Measurements from ENCODE around the gene SAMD11. TPM values are rescaled to one million over a fixed set of nuclear protein-coding genes. Genes with fewer than 3 reads are reported as not detected.
"Not testable (repeated sequence)": the region's sequence is repeated elsewhere in the genome, so short reads cannot be mapped to it uniquely, and the experiment has no call there.

The SAMD11 gene
- total RNA-seq, 1 experiment from 2014 or later: 11.5 TPM

- Histone ChIP-seq H4K20me1 (ENCODE audit: insufficient read depth) (no peaks in the 10 kb centered on the region), H3K4me1 (ENCODE audit: control insufficient read depth in 1 of 2, insufficient read depth in 2 of 2, low read length in 2 of 2) (no peaks in the 10 kb centered on the region), H3K9me3 (ENCODE audit: control insufficient read depth in 1 of 2, insufficient read depth in 1 of 2, low read depth in 1 of 2, low read length in 2 of 2) (no peaks in the 10 kb centered on the region), H3K79me2 (ENCODE audit: insufficient read depth, low read length) (no peaks in the 10 kb centered on the region), H3K27ac (ENCODE audit: low read depth, low read length) (no peak overlapping the region), H3K36me3 (ENCODE audit: control insufficient read depth in 1 of 2, insufficient read depth in 2 of 2, low read length in 2 of 2) (no peaks in the 10 kb centered on the region), H3K4me2 (ENCODE audit: low read length) (no peak overlapping the region), H3K4me3 (replicated peaks in 1 of 2; ENCODE audit: low read depth in 1 of 2, low read length in 2 of 2) (no peak overlapping the region), H3K9ac (ENCODE audit: low read length) (no peak overlapping the region), H2AFZ (ENCODE audit: low read depth, low read length, poor library complexity, severe bottlenecking) (no peak overlapping the region), H3K27me3 (ENCODE audit: insufficient read depth, low read length) (no peaks in the 10 kb centered on the region), H3K9me2 (ENCODE audit: insufficient read depth) (no peaks in the 10 kb centered on the region)
- DNase-seq (ENCODE audit: low read depth, low spot score): no peak
- POLR2A ChIA-PET: no interaction called here
- TF ChIP-seq EGR1 (IDR thresholded peaks at IDR 0.05; ENCODE audit: low read depth): no peak
- no peak for TF ChIP-seq SRF (IDR thresholded peaks at IDR 0.05; ENCODE audit: low read depth)
- no peak for TF ChIP-seq ELF1 (IDR thresholded peaks at IDR 0.05; ENCODE audit: borderline replicate concordance, low read depth)
- TF ChIP-seq JUND (IDR thresholded peaks at IDR 0.05): no peak
- no peak for TF ChIP-seq FOSL1 (IDR thresholded peaks at IDR 0.05; ENCODE audit: low read depth)
- no peak for TF ChIP-seq TCF7L2 (IDR thresholded peaks at IDR 0.05; ENCODE audit: borderline replicate concordance, extremely low read depth, insufficient read depth, insufficient read length)
- TF ChIP-seq SP1 (IDR thresholded peaks at IDR 0.05; ENCODE audit: low read depth): no peak
- TF ChIP-seq EZH2 (IDR thresholded peaks at IDR 0.05): no peak
- TF ChIP-seq, protein P1, sequence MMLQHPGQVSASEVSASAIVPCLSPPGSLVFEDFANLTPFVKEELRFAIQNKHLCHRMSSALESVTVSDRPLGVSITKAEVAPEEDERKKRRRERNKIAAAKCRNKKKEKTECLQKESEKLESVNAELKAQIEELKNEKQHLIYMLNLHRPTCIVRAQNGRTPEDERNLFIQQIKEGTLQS (IDR thresholded peaks at IDR 0.05): no peak
- TF ChIP-seq, protein P2, sequence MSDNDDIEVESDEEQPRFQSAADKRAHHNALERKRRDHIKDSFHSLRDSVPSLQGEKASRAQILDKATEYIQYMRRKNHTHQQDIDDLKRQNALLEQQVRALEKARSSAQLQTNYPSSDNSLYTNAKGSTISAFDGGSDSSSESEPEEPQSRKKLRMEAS (IDR thresholded peaks at IDR 0.05): no peak
- TF ChIP-seq, protein P3, sequence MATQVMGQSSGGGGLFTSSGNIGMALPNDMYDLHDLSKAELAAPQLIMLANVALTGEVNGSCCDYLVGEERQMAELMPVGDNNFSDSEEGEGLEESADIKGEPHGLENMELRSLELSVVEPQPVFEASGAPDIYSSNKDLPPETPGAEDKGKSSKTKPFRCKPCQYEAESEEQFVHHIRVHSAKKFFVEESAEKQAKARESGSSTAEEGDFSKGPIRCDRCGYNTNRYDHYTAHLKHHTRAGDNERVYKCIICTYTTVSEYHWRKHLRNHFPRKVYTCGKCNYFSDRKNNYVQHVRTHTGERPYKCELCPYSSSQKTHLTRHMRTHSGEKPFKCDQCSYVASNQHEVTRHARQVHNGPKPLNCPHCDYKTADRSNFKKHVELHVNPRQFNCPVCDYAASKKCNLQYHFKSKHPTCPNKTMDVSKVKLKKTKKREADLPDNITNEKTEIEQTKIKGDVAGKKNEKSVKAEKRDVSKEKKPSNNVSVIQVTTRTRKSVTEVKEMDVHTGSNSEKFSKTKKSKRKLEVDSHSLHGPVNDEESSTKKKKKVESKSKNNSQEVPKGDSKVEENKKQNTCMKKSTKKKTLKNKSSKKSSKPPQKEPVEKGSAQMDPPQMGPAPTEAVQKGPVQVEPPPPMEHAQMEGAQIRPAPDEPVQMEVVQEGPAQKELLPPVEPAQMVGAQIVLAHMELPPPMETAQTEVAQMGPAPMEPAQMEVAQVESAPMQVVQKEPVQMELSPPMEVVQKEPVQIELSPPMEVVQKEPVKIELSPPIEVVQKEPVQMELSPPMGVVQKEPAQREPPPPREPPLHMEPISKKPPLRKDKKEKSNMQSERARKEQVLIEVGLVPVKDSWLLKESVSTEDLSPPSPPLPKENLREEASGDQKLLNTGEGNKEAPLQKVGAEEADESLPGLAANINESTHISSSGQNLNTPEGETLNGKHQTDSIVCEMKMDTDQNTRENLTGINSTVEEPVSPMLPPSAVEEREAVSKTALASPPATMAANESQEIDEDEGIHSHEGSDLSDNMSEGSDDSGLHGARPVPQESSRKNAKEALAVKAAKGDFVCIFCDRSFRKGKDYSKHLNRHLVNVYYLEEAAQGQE (IDR thresholded peaks at IDR 0.05; ENCODE audit: low read depth): no peak
- TF ChIP-seq POLR2AphosphoS5 (IDR thresholded peaks at IDR 0.05; ENCODE audit: low read depth, low read length): no peak
- TF ChIP-seq, protein P4, sequence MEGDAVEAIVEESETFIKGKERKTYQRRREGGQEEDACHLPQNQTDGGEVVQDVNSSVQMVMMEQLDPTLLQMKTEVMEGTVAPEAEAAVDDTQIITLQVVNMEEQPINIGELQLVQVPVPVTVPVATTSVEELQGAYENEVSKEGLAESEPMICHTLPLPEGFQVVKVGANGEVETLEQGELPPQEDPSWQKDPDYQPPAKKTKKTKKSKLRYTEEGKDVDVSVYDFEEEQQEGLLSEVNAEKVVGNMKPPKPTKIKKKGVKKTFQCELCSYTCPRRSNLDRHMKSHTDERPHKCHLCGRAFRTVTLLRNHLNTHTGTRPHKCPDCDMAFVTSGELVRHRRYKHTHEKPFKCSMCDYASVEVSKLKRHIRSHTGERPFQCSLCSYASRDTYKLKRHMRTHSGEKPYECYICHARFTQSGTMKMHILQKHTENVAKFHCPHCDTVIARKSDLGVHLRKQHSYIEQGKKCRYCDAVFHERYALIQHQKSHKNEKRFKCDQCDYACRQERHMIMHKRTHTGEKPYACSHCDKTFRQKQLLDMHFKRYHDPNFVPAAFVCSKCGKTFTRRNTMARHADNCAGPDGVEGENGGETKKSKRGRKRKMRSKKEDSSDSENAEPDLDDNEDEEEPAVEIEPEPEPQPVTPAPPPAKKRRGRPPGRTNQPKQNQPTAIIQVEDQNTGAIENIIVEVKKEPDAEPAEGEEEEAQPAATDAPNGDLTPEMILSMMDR (IDR thresholded peaks at IDR 0.05 in 2 of 3, conservative IDR thresholded peaks at IDR 0.05 in 1 of 3; ENCODE audit: borderline replicate concordance in 1 of 3, insufficient read depth in 1 of 3, low read depth in 2 of 3, low read length in 2 of 3): no peak
- TF ChIP-seq CBX3 (IDR thresholded peaks at IDR 0.05; ENCODE audit: low read depth): no peak
- no peak for TF ChIP-seq YY1 (IDR thresholded peaks at IDR 0.05; ENCODE audit: extremely low read depth, insufficient replicate concordance, low read depth, low read length)
- no peak for TF ChIP-seq POLR2A (IDR thresholded peaks at IDR 0.05; ENCODE audit: borderline replicate concordance, extremely low read depth, insufficient read depth, insufficient read length)
- no peak for TF ChIP-seq ZFX (IDR thresholded peaks at IDR 0.05)
- TF ChIP-seq CEBPB (IDR thresholded peaks at IDR 0.05; ENCODE audit: low read depth): no peak
- intact Hi-C loops (cut with micrococcal nuclease): no loop called here
- BruUV-seq (replicated peaks): no TSS peak
- RAD21 ChIA-PET (ENCODE audit: low non-redundant PET in 1 of 2, low total read pairs in 2 of 2, uncharacterized antibody in 2 of 2, unreplicated experiment in 2 of 2): no interaction called here
- CTCF ChIA-PET: no interaction called here
- ATAC-seq: no peak
Measured at GRCh38 chr1:888297-888696, 35.4 kb upstream of the SAMD11 start.

DNA sequence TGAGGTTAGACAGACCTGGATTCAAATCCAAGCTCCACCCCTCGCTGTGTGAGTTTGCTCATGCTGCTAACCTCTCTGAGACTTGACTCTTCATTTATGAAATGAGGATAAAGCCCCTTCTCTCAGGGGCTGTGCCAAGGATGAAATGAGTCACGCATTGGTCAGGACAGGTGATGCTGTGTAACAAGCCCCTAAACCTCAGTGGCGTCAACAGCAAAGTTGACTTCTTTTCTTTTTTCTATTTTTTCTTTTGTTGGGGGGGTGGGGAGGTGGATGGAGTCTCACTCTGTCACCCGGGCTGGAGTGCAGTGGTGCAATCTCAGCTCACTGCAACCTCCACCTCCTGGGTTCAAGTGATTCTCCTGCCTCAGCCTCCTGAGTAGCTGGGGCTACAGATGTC, 33.9 kb upstream of the SAMD11 start:
- H3K79me2 ChIP-seq (ENCODE audit: insufficient read depth, low read length); CTCF ChIA-PET; H3K36me3 ChIP-seq (ENCODE audit: control insufficient read depth in 1 of 2, insufficient read depth in 2 of 2, low read length in 2 of 2); H3K9ac ChIP-seq (ENCODE audit: low read length); H3K4me3 ChIP-seq (replicated peaks in 1 of 2; ENCODE audit: low read depth in 1 of 2, low read length in 2 of 2); H3K9me3 ChIP-seq (ENCODE audit: control insufficient read depth in 1 of 2, insufficient read depth in 1 of 2, low read depth in 1 of 2, low read length in 2 of 2); BruUV-seq (replicated peaks); H2AFZ ChIP-seq (ENCODE audit: low read depth, low read length, poor library complexity, severe bottlenecking); H3K27ac ChIP-seq (ENCODE audit: low read depth, low read length); DNase-seq (ENCODE audit: low read depth, low spot score); ATAC-seq; H3K27me3 ChIP-seq (ENCODE audit: insufficient read depth, low read length); intact Hi-C loops (cut with micrococcal nuclease); RAD21 ChIA-PET (ENCODE audit: low non-redundant PET in 1 of 2, low total read pairs in 2 of 2, uncharacterized antibody in 2 of 2, unreplicated experiment in 2 of 2); H4K20me1 ChIP-seq (ENCODE audit: insufficient read depth); H3K9me2 ChIP-seq (ENCODE audit: insufficient read depth); H3K4me1 ChIP-seq (ENCODE audit: control insufficient read depth in 1 of 2, insufficient read depth in 2 of 2, low read length in 2 of 2); POLR2A ChIA-PET; H3K4me2 ChIP-seq (ENCODE audit: low read length): not testable (repeated sequence)
